Measurements from ENCODE around the gene ULK4.
"Not testable (repeated sequence)": the region's sequence is repeated elsewhere in the genome, so short reads cannot be mapped to it uniquely, and the experiment has no call there.

Gene ULK4

DNA sequence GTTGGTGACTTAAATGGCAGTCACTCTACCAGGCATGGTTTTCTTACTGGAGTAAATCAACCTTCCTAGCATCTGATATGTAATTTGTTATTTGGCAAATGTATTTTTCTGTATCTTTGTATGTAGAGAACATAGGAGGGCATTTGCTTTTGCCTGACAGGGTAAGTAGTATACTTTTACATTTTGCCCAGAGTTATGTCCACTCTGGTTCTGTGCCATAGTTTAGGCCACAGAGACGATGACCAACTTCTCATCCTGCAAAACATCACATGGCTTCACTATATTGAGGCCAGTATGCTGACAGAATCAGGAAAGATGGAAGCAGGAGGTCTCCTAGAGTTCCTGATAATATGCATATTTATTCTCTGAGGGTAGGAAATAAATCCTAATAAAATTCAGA is 23.1 kb upstream of the ULK4 start:
- TF ChIP-seq, protein P1, sequence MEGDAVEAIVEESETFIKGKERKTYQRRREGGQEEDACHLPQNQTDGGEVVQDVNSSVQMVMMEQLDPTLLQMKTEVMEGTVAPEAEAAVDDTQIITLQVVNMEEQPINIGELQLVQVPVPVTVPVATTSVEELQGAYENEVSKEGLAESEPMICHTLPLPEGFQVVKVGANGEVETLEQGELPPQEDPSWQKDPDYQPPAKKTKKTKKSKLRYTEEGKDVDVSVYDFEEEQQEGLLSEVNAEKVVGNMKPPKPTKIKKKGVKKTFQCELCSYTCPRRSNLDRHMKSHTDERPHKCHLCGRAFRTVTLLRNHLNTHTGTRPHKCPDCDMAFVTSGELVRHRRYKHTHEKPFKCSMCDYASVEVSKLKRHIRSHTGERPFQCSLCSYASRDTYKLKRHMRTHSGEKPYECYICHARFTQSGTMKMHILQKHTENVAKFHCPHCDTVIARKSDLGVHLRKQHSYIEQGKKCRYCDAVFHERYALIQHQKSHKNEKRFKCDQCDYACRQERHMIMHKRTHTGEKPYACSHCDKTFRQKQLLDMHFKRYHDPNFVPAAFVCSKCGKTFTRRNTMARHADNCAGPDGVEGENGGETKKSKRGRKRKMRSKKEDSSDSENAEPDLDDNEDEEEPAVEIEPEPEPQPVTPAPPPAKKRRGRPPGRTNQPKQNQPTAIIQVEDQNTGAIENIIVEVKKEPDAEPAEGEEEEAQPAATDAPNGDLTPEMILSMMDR (IDR thresholded peaks at IDR 0.05; ENCODE audit: insufficient read depth, low read depth, low read length, missing control alignments): no peak
- DNase-seq (ENCODE audit: low read depth): no peak
- no peak overlapping the region for H3K4me3 ChIP-seq (ENCODE audit: low read depth, low read length)

DNA sequence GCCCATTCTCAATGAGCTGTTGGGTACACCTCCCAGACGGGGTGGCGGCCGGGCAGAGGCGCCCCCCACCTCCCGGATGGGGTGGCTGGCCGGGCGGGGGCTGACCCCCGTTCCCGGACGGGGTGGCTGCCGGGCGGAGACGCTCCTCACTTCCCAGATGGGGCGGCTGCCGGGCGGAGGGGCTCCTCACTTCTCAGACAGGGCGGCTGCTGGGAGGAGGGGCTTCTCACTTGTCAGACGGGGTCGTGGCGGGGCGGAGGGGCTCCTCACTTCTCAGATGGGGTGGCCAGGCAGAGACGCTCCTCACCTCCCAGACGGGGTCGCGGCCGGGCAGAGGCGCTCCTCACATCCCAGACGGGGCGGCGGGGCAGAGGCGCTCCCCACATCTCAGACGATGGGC is 21.2 kb upstream of the ULK4 start:
- not testable (repeated sequence) for DNase-seq (ENCODE audit: low read depth); H3K4me3 ChIP-seq (ENCODE audit: low read depth, low read length)

DNA sequence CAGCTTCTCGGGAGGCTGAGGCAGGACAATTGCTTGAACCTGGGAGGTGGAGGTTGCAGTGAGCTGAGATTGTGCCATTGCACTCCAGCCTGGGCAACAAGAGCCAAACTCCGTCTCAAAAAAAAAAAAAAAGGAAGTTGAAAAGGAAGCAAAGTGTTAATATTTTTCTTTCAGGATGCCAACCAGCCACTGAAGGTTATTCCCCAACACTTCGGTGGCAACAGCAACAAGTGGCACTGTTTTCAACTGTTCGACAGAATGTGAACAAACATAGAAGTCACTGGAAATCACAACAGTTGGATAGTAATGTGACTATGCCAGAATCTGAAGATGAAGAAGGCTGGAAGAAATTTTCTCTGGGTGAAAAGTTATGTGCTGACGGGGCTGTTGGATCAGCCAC is 15.5 kb upstream of the ULK4 start:
- H3K4me3 ChIP-seq (ENCODE audit: low read depth, low read length); DNase-seq (ENCODE audit: low read depth): not testable (repeated sequence)

DNA sequence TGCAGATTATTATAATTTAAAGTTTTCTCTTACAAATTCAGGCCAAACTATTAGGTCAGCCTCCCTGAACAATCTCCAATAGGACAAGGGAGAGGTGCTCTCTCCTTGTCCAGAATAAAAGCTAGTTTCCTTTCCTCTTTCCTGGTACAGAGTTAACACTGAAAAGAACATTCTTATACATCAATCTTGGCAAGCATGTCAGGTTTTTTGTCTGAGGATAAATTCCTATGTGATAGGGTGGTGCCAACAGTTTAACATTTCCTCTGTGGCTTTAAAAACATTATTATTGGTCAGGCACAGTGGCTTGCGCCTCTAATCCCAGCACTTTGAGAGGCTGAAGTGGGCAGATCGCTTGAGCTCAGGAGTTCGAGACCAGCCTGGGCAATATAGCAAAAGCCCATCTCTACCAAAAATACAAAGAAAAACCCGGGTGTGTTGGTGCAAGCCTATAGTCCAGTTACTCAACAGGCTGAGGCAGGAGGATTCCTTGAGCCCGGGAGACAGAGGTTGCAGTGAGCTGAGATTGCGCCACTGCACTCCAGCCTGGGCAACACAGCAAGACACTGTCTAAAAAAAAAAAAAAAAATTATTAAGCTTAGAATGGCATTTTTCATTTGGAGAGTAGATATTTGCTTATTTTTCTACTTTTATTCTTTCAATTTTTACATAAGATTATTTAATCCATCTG is 13.7 kb upstream of the ULK4 start:
- no peak for DNase-seq (ENCODE audit: low read depth)
- TF ChIP-seq, protein P1 (IDR thresholded peaks at IDR 0.05; ENCODE audit: insufficient read depth, low read depth, low read length, missing control alignments): no peak
- H3K4me3 ChIP-seq (ENCODE audit: low read depth, low read length): no peak overlapping the region

DNA sequence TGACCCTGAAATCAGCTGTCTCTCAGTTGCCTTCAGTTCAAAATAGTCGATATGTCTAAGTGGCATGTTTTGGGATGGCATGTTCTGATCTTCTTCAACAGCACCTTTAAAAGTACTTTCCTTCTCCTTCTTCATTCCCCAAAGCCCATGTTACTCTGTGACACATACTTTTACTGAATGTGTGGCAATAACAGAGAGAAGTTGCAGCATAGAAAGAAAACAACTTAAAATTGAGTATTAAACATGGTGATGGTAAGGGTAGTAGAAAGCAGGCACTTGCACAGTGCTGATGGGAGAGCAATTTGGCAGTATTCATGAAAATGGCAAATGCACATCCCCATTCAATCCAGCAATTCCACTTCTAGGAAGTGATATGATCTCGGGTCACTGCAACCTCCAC is 12.3 kb upstream of the ULK4 start:
- DNase-seq (ENCODE audit: low read depth): no peak
- TF ChIP-seq, protein P1 (IDR thresholded peaks at IDR 0.05; ENCODE audit: insufficient read depth, low read depth, low read length, missing control alignments): no peak
- H3K4me3 ChIP-seq (ENCODE audit: low read depth, low read length): no peak overlapping the region

DNA sequence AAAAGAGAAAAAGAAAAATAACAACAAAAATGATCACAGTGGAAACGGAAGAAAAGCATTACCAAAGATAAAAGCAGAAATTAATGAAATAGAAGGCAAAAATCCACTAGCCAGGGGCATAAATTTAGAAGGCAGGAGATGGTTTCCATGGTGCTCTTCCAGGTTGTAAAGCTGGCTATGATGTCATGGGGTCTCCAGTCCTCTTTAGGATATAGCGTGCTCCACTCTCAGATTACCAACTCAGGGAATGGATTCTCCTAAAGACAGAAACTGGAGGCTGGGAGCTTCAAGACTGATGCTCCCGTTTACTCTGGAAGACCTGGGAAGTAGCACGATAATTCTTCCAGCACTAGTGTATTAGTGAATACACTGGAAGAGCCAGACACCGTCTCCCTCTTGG is 10.9 kb upstream of the ULK4 start:
- TF ChIP-seq, protein P1 (IDR thresholded peaks at IDR 0.05; ENCODE audit: insufficient read depth, low read depth, low read length, missing control alignments): no peak
- DNase-seq (ENCODE audit: low read depth): no peak
- no peak overlapping the region for H3K4me3 ChIP-seq (ENCODE audit: low read depth, low read length)

DNA sequence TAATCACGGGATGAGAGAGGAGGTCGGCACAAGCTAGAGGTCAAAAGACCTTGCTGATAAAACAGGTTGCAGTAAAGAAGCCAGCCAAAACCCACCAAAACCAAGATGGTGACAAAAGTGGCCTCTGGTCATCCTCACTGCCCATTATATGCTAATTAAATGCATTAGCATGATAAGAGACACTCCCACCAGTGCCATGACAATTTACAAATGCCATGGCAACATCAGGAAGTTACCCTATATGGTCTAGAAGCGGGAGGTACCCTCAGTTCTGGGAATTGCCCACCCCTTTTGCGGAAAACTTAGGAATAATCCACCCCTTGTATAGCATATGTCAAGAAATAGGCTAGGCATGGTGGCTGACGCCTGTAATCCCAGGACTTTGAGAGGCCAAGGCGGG is 4.3 kb upstream of the ULK4 start:
- H3K4me3 ChIP-seq (ENCODE audit: low read depth, low read length): no peak overlapping the region
- TF ChIP-seq, protein P1 (IDR thresholded peaks at IDR 0.05; ENCODE audit: insufficient read depth, low read depth, low read length, missing control alignments): no peak
- DNase-seq (ENCODE audit: low read depth): no peak

DNA sequence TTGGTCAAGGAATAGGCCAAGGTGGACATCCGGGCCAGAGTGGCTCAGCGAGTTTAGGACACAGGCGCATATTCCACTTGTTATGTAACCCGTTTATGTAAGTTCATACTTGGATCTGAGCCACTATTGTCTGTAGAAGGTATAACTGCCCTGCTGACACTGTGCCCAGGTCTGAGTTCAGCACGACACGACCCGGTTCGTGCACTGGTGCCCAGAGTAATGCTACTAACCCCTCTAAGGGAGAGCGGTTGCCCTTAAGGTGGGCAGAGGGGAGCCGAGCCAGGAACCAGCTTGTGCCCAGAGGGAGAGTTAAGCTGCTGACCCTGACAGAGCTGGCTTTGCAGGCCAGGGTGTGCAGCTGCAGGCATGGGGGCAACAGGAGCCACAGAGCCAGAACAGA is 1.9 kb upstream of the ULK4 start:
- TF ChIP-seq, protein P1 (IDR thresholded peaks at IDR 0.05; ENCODE audit: insufficient read depth, low read depth, low read length, missing control alignments): no peak
- no peak for DNase-seq (ENCODE audit: low read depth)

More for the DNA sequence above, 1.9 kb upstream of the ULK4 start:
- H3K4me3 ChIP-seq (ENCODE audit: low read depth, low read length): no peak overlapping the region
